ENCODE results near the gene GIGYF2. TPM values are rescaled to one million over a fixed set of nuclear protein-coding genes. Genes with fewer than 3 reads are reported as not detected.

The GIGYF2 gene
- polyA plus RNA-seq, 3 donors, result 61.6 to 66.2 (median 62.1) TPM

DNA sequence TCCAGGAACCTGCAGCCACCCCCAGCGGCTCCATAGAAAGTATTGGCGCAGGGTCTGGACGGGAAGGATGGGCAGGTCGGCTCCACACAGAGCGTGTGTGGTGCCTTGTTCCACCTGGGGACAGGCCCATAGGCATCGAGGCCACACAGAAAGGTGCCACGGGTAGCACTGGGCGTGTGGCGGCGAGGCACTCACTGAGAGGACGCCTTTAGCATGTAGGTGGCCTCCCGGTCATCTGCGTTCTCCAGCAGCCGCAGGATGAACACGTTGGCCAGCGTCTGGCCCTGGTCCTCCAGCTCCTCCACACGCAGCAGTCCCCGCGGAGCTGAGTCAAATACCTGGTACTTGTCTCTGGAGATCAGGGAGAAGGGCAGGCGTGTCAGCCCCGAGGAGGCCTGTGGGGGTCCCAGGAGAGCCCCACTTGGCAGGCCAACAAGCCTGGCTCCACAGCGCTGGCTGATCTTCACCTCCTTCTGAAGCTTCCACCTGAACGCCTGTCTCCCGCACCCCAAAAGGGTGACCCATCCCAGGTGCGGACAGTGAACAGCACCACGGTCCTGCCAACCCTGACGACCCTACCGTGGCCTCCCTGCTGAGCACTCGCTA lies 186.1 kb downstream of the GIGYF2 start:
- DNase-seq (ENCODE audit: extremely low read depth in 1 of 11, low read depth in 9 of 11, low spot score in 4 of 11), result no peak

DNA sequence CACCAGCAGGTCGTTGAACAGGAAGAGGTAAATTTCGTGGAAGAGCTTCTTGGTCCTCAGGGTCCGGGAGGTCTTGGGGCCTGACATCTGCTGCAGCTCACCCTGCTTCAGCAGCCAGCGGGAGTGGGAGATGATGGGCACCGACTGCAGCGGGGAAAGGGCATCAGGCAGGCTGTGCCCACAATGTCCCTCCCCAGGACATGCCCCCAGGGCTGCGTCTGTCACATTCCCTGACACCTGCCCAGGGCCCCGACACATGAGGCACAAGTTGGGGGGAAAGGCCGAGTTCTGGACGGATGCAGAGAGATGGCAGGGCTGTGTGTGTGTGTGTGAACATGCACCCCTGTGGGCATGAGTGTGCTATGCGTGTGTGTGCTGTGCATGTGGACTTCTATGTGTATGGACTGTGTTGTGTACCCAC lies 186.9 kb downstream of the GIGYF2 start:
- no peak for DNase-seq (ENCODE audit: extremely low read depth in 1 of 11, low read depth in 9 of 11, low spot score in 4 of 11)

- no peak for DNase-seq (ENCODE audit: extremely low read depth in 1 of 11, low read depth in 9 of 11, low spot score in 4 of 11)
Measured at GRCh38 chr2:232884549-232885263, 187.6 kb downstream of the GIGYF2 start.

- DNase-seq (ENCODE audit: extremely low read depth in 1 of 11, low read depth in 9 of 11, low spot score in 4 of 11), result no peak
Measured at GRCh38 chr2:232885264-232885961, 188.3 kb downstream of the GIGYF2 start.

DNA sequence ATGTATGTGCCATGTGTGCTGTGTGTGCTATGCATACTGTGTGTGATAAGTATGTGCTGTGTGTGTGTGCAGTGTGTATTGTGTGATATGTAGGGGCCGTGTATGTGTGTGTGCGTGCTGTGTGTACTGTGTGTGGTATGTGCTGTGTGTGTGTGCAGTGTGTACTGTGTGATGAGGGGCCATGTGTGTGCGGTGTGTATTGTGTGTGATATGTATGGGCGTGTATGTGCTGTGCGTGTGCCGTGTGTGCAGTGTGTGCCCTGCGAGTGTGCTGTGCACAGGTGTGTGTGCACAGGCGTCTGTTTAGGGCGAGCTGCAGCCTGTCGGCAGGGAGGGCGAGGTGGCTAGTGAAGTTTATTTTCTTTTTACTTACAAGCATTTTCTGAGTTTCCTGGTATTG lies 189.0 kb downstream of the GIGYF2 start:
- no peak for DNase-seq (ENCODE audit: extremely low read depth in 1 of 11, low read depth in 9 of 11, low spot score in 4 of 11)

- no peak for DNase-seq (ENCODE audit: extremely low read depth in 1 of 11, low read depth in 9 of 11, low spot score in 4 of 11)
Measured at GRCh38 chr2:232886632-232887031, 189.5 kb downstream of the GIGYF2 start.

DNA sequence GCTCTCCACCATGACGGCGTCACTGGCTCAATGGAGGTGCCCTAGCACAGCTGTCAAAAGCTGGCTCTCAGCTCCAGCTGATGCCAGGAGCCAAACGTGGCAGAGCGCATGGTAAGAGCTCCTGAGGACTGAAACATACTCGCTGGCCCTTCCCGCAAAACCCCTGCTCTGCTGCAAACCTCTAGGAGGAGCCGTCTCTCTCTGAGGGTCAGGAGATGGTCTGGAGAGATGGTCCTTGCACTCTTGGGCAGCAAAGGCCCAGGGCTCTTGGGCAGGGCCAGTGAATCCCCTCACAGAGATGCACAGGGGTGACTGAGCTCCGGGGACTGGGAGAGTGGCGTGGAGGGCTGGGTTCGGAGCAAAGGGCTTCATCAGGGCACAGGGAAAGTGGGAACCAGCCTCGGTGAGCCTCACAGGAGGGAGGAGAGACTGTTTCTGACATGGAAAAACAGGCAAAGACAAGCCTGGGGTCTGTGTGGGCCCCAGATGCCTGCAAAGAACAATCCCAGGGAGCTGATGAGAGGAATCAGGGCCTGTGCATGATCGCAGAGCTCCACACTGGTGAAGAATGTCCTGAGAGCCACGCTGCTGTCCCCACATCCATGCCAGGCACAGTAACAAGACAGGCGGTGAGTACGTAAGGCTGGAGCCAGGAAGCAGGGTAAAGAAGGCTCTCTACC lies 190.2 kb downstream of the GIGYF2 start:
- no peak for DNase-seq (ENCODE audit: extremely low read depth in 1 of 11, low read depth in 9 of 11, low spot score in 4 of 11)

DNA sequence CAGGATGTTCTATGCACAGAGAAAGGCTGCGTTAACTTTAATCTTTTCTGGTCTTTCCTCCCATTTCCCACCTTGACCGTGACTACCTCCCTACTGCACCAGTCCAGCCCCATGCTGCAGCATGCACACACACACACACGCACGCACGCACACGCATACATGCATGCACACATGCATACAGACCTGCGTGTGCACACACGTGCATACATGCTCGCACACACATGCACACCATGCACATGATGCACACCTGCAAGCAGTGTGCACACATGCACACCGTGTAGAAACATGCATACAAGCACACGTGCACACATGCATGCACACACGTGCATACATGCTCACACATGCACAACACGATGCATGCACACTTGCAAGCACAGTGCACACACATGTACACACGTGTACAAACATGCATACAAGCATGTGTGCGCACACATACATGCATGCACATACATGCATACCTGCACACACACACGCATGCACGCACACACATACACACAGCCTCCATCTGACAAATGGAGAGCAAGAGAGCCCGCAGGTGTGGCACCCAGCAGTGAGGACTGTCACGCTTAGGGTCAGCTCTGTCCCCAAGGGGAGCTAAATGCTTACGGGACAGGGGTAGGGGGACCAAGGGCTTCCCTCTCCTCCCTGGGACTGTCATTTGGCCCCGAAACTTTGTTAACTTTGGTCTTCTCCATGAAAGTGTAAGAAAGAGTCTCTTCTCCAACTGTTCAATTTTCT lies 191.1 kb downstream of the GIGYF2 start:
- DNase-seq (ENCODE audit: extremely low read depth in 1 of 11, low read depth in 9 of 11, low spot score in 4 of 11), result no peak

DNA sequence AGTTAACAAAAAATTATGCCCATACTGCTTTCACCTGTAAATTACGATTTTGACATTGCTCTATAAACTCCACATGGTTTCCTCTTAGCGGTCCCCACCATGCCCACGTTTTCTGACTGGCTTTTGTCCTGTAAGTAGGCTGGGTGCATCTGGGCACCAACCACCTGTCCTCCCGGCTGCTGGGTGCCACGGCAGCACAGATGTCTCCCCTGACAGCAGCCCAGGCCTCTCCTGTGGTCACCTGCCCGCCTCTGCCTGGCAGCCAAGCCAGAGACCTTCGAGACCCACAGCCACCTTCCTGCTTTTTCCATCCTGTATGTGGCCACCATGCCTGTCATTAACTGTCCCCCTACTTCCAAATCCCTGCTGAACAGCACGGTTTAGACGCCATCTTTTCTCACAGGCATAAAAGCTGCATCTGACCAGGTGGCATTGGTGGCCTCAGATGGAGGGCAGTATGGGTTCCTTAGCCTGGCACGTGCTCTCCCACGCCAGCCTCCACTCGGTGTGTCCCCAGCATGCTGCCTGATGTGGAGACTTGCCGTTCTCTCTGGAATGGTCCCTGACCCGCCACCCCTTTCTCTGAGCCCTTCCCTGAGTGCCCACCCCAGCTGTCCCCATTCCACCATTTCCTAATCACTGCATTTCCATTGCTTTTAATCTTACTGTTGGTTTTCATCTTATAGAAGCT lies 191.9 kb downstream of the GIGYF2 start:
- no peak for DNase-seq (ENCODE audit: extremely low read depth in 1 of 11, low read depth in 9 of 11, low spot score in 4 of 11)

DNA sequence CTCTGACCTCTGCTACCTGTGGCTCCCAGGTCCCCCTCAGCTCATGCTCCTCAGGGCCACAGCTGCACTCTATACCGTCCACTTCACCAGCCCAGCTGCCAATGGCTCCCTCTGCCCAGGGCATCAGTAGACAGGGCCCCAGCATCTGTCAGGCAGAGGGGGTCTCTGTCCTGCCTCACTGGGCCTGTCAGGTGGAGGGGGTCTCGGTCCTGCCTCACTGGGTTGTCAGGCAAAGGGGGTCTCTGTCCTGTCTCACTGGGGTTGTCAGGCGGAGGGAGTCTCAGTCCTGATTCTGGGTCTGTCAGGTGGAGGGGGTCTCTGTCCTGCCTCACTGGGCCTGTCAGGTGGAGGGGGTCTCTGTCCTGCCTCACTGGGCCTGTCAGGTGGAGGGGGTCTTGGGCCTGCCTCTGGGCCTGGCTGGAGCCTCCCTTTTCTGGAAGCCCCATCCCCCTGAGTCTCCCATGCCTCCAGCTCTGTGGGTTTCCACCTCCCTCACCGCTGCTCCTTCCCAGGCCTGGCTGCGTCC lies 192.8 kb downstream of the GIGYF2 start:
- no peak for DNase-seq (ENCODE audit: extremely low read depth in 1 of 11, low read depth in 9 of 11, low spot score in 4 of 11)

DNA sequence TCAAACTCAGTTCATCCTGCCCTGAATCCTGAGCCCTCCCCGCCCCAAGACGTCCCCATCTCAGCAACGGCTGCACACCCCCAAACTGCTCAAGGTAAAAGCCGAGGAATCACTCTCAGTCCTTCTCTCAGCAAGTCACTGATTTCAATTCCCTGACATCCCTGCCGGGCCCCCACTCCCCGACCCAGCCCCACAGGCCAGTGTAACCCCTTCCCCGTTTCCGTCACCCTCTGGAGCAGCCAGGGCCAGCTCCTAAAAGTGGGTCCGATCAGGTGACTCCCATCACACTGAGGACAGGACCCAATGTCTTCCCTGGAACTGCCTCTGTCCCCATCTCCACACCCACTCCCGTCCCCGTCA lies 193.4 kb downstream of the GIGYF2 start:
- DNase-seq (ENCODE audit: extremely low read depth in 1 of 11, low read depth in 9 of 11, low spot score in 4 of 11), result no peak

DNA sequence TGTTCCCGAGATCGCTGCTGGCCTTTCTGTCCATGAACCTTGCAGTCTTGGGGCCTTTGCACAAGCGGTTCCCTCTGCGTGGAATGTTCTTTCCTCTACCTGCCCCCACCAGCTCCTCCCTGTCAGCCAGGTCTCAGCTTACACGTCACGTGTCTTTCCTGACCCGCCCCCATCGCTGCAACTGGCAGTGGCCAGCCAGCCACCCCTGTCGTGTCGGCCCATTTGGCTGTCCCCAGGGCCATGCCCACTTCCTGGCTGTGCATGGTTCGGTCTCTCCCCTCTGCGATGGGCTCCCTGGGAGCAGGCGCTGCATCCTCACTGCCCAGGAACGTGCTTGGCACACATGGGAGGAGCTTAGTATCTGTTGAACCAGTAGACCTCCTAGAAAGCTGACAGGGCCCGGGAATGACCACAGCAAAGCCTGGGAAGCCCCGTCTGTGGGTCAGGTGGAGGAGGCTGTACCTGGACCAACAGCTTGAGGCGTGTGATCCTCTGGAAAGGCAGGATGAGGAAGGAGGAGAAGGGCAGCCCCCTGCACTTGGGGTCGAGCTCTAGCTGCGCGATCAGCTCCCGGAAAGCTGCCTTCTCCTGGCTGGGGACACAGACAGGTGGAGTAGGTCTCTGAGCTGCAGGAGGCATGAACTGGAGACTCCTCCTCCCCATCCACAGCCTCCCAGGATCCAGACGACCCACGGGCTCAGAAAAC lies 193.9 kb downstream of the GIGYF2 start:
- peak in 7 of 11 donors; percentile 41 to 61 (median 46) for DNase-seq (ENCODE audit: extremely low read depth in 1 of 11, low read depth in 9 of 11, low spot score in 4 of 11)

- DNase-seq (ENCODE audit: extremely low read depth in 1 of 11, low read depth in 9 of 11, low spot score in 4 of 11), result no peak
Measured at GRCh38 chr2:232891621-232892071, 194.5 kb downstream of the GIGYF2 start.

GRCh38 chr2:232892221-232892620 lies 195.1 kb downstream of the GIGYF2 start:
- DNase-seq (ENCODE audit: extremely low read depth in 1 of 11, low read depth in 9 of 11, low spot score in 4 of 11), result no peak

DNA sequence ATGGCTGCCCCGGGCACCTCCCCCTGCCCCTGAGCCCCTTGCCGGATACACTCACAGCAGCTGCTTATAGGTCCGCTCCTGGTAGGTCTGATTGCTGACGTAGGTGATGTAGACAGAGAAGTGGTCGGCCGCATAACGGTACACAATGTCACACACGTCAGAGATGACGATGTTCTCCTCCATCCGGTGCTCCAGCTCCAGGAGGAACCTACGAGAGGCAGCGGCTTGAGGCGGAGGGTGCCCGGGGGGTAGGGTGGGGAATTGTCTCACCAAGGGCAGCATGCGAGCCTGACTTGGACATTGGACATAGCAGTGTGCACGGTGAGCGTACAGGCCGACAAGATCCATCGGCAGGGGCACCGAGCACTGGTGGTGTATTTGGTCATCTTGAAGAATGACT lies 195.7 kb downstream of the GIGYF2 start:
- no peak for DNase-seq (ENCODE audit: extremely low read depth in 1 of 11, low read depth in 9 of 11, low spot score in 4 of 11)

GRCh38 chr2:232893834-232894233 lies 196.7 kb downstream of the GIGYF2 start:
- DNase-seq (ENCODE audit: extremely low read depth in 1 of 11, low read depth in 9 of 11, low spot score in 4 of 11), result no peak

DNA sequence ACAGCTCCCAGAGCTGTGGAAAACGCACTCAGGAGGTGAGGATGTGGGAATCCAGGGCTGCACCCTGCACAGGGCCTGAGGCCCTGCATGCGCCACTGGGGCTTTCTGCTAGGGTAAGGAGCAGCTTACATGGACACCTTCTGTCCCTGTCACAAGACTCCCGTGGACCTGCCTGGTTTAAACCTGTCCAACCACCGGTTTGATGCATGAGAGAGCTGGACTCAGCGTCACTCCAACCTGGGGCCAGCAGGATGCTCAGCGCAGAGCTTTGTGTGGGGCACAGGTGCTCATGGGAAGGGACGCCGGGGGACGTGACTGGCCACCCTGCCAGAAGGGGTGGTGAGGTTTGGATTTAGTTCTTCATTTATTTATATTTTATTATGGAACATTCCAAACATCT lies 197.1 kb downstream of the GIGYF2 start:
- DNase-seq (ENCODE audit: extremely low read depth in 1 of 11, low read depth in 9 of 11, low spot score in 4 of 11), result no peak

GRCh38 chr2:232894746-232895145 lies 197.6 kb downstream of the GIGYF2 start:
- no peak for DNase-seq (ENCODE audit: extremely low read depth in 1 of 11, low read depth in 9 of 11, low spot score in 4 of 11)
